ENCODE data around the gene ZCCHC4.

DNA sequence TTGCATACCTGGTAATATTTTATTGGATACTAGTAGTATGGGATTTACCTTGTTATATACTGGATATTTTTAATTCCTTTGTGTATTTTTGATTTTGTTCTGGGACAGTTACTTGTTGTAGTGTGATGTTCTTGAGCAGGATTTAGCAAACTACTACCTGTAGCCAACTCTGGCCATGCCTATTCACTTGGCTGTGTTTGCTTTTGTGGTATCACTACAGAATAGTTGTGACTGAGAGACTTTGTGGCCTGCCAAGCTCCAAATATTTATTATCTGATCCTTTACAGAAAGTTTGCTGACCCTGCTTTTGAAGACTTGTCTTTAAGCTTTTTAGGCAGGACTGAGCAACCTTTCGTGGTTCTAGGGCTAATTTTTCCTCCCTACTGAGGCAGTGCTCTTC, 17.8 kb downstream of the ZCCHC4 start:
- TF ChIP-seq, protein P1, sequence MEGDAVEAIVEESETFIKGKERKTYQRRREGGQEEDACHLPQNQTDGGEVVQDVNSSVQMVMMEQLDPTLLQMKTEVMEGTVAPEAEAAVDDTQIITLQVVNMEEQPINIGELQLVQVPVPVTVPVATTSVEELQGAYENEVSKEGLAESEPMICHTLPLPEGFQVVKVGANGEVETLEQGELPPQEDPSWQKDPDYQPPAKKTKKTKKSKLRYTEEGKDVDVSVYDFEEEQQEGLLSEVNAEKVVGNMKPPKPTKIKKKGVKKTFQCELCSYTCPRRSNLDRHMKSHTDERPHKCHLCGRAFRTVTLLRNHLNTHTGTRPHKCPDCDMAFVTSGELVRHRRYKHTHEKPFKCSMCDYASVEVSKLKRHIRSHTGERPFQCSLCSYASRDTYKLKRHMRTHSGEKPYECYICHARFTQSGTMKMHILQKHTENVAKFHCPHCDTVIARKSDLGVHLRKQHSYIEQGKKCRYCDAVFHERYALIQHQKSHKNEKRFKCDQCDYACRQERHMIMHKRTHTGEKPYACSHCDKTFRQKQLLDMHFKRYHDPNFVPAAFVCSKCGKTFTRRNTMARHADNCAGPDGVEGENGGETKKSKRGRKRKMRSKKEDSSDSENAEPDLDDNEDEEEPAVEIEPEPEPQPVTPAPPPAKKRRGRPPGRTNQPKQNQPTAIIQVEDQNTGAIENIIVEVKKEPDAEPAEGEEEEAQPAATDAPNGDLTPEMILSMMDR (IDR thresholded peaks at IDR 0.05) = no peak
- TF ChIP-seq POLR2A (IDR thresholded peaks at IDR 0.05) = no peak
